ENCODE data around the gene SVEP1. TPM values are rescaled to one million over a fixed set of nuclear protein-coding genes. Genes with fewer than 3 reads are reported as not detected.

SVEP1 gene
- total RNA-seq (not detected), polyA plus RNA-seq (not detected)

- Histone ChIP-seq H3K9me3 (ENCODE audit: control insufficient read depth in 1 of 2, low read length in 2 of 2) (no peaks in the 10 kb centered on the region), H3K27me3 (ENCODE audit: insufficient read depth, low read length) (no peaks in the 10 kb centered on the region), H3K4me1 (ENCODE audit: insufficient read depth, low read length) (no peaks in the 10 kb centered on the region), H3K4me3 (ENCODE audit: low read length in 2 of 2) (no peak within 1 kb of the TSS), H3K36me3 (ENCODE audit: insufficient read depth, low read length) (no peaks in the 10 kb centered on the region), H3K27ac (ENCODE audit: low read depth, low read length) (no peak within 1 kb of the TSS)
- H3K27ac Mint-ChIP-seq, result no peak within 1 kb of the TSS
- H3K36me3 Mint-ChIP-seq, result no peaks in the 10 kb centered on the region
- peaks cover 0 to 5% (median under 1%) of the 10 kb centered on the region in 4 donors for H3K4me1 Mint-ChIP-seq
- DNase-seq, result no peak
- peaks cover 0 to 10% (median 2%) of the 10 kb centered on the region in 8 donors for H3K9me3 Mint-ChIP-seq
- H3K27me3 Mint-ChIP-seq, result peaks cover 20 to 28% of the 10 kb centered on the region in 2 donors
- peak within 1 kb of the TSS in 2 of 8 donors; percentile 45 to 61 for H3K4me3 Mint-ChIP-seq
- POLR2A ChIA-PET (ENCODE audit: partially characterized antibody), result no interaction called here
- CTCF ChIA-PET (ENCODE audit: partially characterized antibody), result no interaction called here
- intact Hi-C loops (cut with micrococcal nuclease), result no loop called here
Measured at GRCh38 chr9:110579034-110579861, at the start of gene SVEP1. Gene SVEP1, minus strand, starts transcription at chr9:110579741. Its CDS starts 198 bp downstream, at chr9:110579543.

GRCh38 chr9:110626101-110626829 lies 46.7 kb upstream of the SVEP1 start:
- Histone ChIP-seq H3K36me3 (ENCODE audit: insufficient read depth, low read length) (no peaks in the 10 kb centered on the region), H3K4me3 (ENCODE audit: low read length in 2 of 2) (no peak overlapping the region), H3K4me1 (ENCODE audit: insufficient read depth, low read length) (no peaks in the 10 kb centered on the region), H3K27ac (ENCODE audit: low read depth, low read length) (no peak overlapping the region), H3K9me3 (ENCODE audit: control insufficient read depth in 1 of 2, low read length in 2 of 2) (no peaks in the 10 kb centered on the region), H3K27me3 (ENCODE audit: insufficient read depth, low read length) (no peaks in the 10 kb centered on the region)
- no peak overlapping the region for H3K27ac Mint-ChIP-seq
- no peaks in the 10 kb centered on the region for H3K27me3 Mint-ChIP-seq
- no peaks in the 10 kb centered on the region for H3K36me3 Mint-ChIP-seq
- POLR2A ChIA-PET (ENCODE audit: partially characterized antibody), result no interaction called here
- CTCF ChIA-PET (ENCODE audit: partially characterized antibody), result no interaction called here
- no peaks in the 10 kb centered on the region for H3K4me1 Mint-ChIP-seq
- DNase-seq, result no peak
- peaks cover 0 to 2% (median 0%) of the 10 kb centered on the region in 8 donors for H3K9me3 Mint-ChIP-seq
- intact Hi-C loops (cut with micrococcal nuclease), result no loop called here
- no peak overlapping the region for H3K4me3 Mint-ChIP-seq

- peak in 3 of 5 donors; percentile 0 to 9 (median 6) for DNase-seq
- no peaks in the 10 kb centered on the region for H3K27me3 Mint-ChIP-seq
- H3K36me3 ChIP-seq (ENCODE audit: insufficient read depth, low read length), result no peaks in the 10 kb centered on the region
- H3K27me3 ChIP-seq (ENCODE audit: insufficient read depth, low read length), result no peaks in the 10 kb centered on the region
- POLR2A ChIA-PET (ENCODE audit: partially characterized antibody), result no interaction called here
- no peaks in the 10 kb centered on the region for H3K9me3 ChIP-seq (ENCODE audit: control insufficient read depth in 1 of 2, low read length in 2 of 2)
- CTCF ChIA-PET (ENCODE audit: partially characterized antibody), result interaction anchor here (1.5 to 1.7 kb wide), 2 partner anchors 440 to 442 kb away, joined by 5 to 6 read pairs; no protein-coding TSS in a partner anchor
- no peak overlapping the region for H3K27ac ChIP-seq (ENCODE audit: low read depth, low read length)
- H3K36me3 Mint-ChIP-seq, result no peaks in the 10 kb centered on the region
- intact Hi-C loops (cut with micrococcal nuclease), result no loop called here
- no peak overlapping the region for H3K4me3 Mint-ChIP-seq
- peaks cover 0 to 2% (median 0%) of the 10 kb centered on the region in 8 donors for H3K9me3 Mint-ChIP-seq
- no peaks in the 10 kb centered on the region for H3K4me1 ChIP-seq (ENCODE audit: insufficient read depth, low read length)
- no peak overlapping the region for H3K4me3 ChIP-seq (ENCODE audit: low read length in 2 of 2)
- H3K27ac Mint-ChIP-seq, result no peak overlapping the region
- H3K4me1 Mint-ChIP-seq, result no peaks in the 10 kb centered on the region
Measured at GRCh38 chr9:110623462-110624025, 44.0 kb upstream of the SVEP1 start.

- no peak overlapping the region for H3K4me3 Mint-ChIP-seq
- H3K27me3 Mint-ChIP-seq, result no peaks in the 10 kb centered on the region
- H3K27ac Mint-ChIP-seq, result no peak overlapping the region
- POLR2A ChIA-PET (ENCODE audit: partially characterized antibody), result no interaction called here
- Histone ChIP-seq H3K27ac (ENCODE audit: low read depth, low read length) (no peak overlapping the region), H3K9me3 (ENCODE audit: control insufficient read depth in 1 of 2, low read length in 2 of 2) (no peaks in the 10 kb centered on the region), H3K27me3 (ENCODE audit: insufficient read depth, low read length) (no peaks in the 10 kb centered on the region), H3K36me3 (ENCODE audit: insufficient read depth, low read length) (no peaks in the 10 kb centered on the region), H3K4me1 (ENCODE audit: insufficient read depth, low read length) (no peaks in the 10 kb centered on the region), H3K4me3 (ENCODE audit: low read length in 2 of 2) (no peak overlapping the region)
- H3K36me3 Mint-ChIP-seq, result no peaks in the 10 kb centered on the region
- H3K9me3 Mint-ChIP-seq, result peaks cover 0 to 2% (median 0%) of the 10 kb centered on the region in 8 donors
- CTCF ChIA-PET (ENCODE audit: partially characterized antibody), result no interaction called here
- no peaks in the 10 kb centered on the region for H3K4me1 Mint-ChIP-seq
- intact Hi-C loops (cut with micrococcal nuclease), result no loop called here
- DNase-seq, result no peak
Measured at GRCh38 chr9:110622368-110622767, 42.8 kb upstream of the SVEP1 start.

- H3K9me3 ChIP-seq (ENCODE audit: control insufficient read depth in 1 of 2, low read length in 2 of 2), result no peaks in the 10 kb centered on the region
- no peaks in the 10 kb centered on the region for H3K36me3 ChIP-seq (ENCODE audit: insufficient read depth, low read length)
- no peaks in the 10 kb centered on the region for H3K36me3 Mint-ChIP-seq
- ChIA-PET CTCF (ENCODE audit: partially characterized antibody) (interaction anchor here (0.7 kb wide), 1 partner anchor 437 kb away, joined by 4 read pairs; no protein-coding TSS in a partner anchor), POLR2A (ENCODE audit: partially characterized antibody) (no interaction called here)
- no peaks in the 10 kb centered on the region for H3K4me1 Mint-ChIP-seq
- no peak overlapping the region for H3K27ac ChIP-seq (ENCODE audit: low read depth, low read length)
- H3K4me1 ChIP-seq (ENCODE audit: insufficient read depth, low read length), result no peaks in the 10 kb centered on the region
- no peaks in the 10 kb centered on the region for H3K27me3 Mint-ChIP-seq
- H3K27ac Mint-ChIP-seq, result no peak overlapping the region
- H3K4me3 ChIP-seq (ENCODE audit: low read length in 2 of 2), result no peak overlapping the region
- H3K27me3 ChIP-seq (ENCODE audit: insufficient read depth, low read length), result no peaks in the 10 kb centered on the region
- no peak for DNase-seq
- intact Hi-C loops (cut with micrococcal nuclease), result no loop called here
- peaks cover 0 to 2% (median 0%) of the 10 kb centered on the region in 8 donors for H3K9me3 Mint-ChIP-seq
- no peak overlapping the region for H3K4me3 Mint-ChIP-seq
Measured at GRCh38 chr9:110620726-110621125, 41.2 kb upstream of the SVEP1 start.

- H3K4me1 Mint-ChIP-seq, result no peaks in the 10 kb centered on the region
- no peaks in the 10 kb centered on the region for H3K27me3 Mint-ChIP-seq
- Histone ChIP-seq H3K27ac (ENCODE audit: low read depth, low read length) (no peak overlapping the region), H3K27me3 (ENCODE audit: insufficient read depth, low read length) (no peaks in the 10 kb centered on the region), H3K4me1 (ENCODE audit: insufficient read depth, low read length) (no peaks in the 10 kb centered on the region), H3K36me3 (ENCODE audit: insufficient read depth, low read length) (no peaks in the 10 kb centered on the region), H3K9me3 (ENCODE audit: control insufficient read depth in 1 of 2, low read length in 2 of 2) (no peaks in the 10 kb centered on the region), H3K4me3 (ENCODE audit: low read length in 2 of 2) (no peak overlapping the region)
- ChIA-PET POLR2A (ENCODE audit: partially characterized antibody) (no interaction called here), CTCF (ENCODE audit: partially characterized antibody) (no interaction called here)
- no peak overlapping the region for H3K27ac Mint-ChIP-seq
- H3K4me3 Mint-ChIP-seq, result no peak overlapping the region
- intact Hi-C loops (cut with micrococcal nuclease), result no loop called here
- no peaks in the 10 kb centered on the region for H3K36me3 Mint-ChIP-seq
- DNase-seq, result no peak
- H3K9me3 Mint-ChIP-seq, result peaks cover 0 to 2% (median 0%) of the 10 kb centered on the region in 8 donors
Measured at GRCh38 chr9:110619831-110620230, 40.3 kb upstream of the SVEP1 start.

- Histone ChIP-seq H3K27ac (ENCODE audit: low read depth, low read length) (no peak overlapping the region), H3K9me3 (ENCODE audit: control insufficient read depth in 1 of 2, low read length in 2 of 2) (no peaks in the 10 kb centered on the region), H3K4me1 (ENCODE audit: insufficient read depth, low read length) (no peaks in the 10 kb centered on the region), H3K27me3 (ENCODE audit: insufficient read depth, low read length) (no peaks in the 10 kb centered on the region), H3K36me3 (ENCODE audit: insufficient read depth, low read length) (no peaks in the 10 kb centered on the region), H3K4me3 (ENCODE audit: low read length in 2 of 2) (no peak overlapping the region)
- POLR2A ChIA-PET (ENCODE audit: partially characterized antibody), result no interaction called here
- Mint-ChIP-seq H3K36me3 (no peaks in the 10 kb centered on the region), H3K9me3 (peaks cover 0 to 2% (median 0%) of the 10 kb centered on the region in 8 donors), H3K4me1 (no peaks in the 10 kb centered on the region), H3K27ac (no peak overlapping the region), H3K4me3 (no peak overlapping the region), H3K27me3 (no peaks in the 10 kb centered on the region)
- intact Hi-C loops (cut with micrococcal nuclease), result no loop called here
- CTCF ChIA-PET (ENCODE audit: partially characterized antibody), result no interaction called here
- no peak for DNase-seq
Measured at GRCh38 chr9:110615498-110615897, 36.0 kb upstream of the SVEP1 start.
